ENCODE results near the gene JPT1. TPM values are rescaled to one million over a fixed set of nuclear protein-coding genes. Genes with fewer than 3 reads are reported as not detected.
A peak's percentile ranks its signal among the peaks of the same experiment; 100 is the strongest.

The JPT1 gene
- total RNA-seq, 8 experiments from 2014 or later, result 95.0 to 664 (median 275) TPM

DNA sequence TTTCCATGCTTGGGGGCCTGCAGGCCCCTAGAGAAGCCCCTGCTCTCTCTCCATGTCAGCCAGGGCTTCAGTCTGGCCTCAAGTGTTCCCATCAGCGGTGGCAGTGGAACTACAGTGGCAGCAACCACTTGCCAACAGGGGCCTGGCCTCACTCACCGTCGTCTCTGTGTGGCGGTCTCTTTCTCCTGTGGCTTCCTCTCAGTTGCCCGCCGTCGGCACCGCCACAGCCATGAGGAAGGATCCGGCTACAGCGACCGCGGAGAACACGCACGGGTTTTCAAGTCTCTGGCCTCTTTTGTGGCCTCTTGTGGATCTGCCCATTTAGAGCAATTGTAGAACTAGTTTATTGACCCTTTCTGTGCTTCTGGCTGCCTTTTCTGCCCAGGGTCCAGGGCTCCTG is 36.0 kb downstream of the JPT1 start:
- in situ Hi-C loops (cut with MboI; ENCODE audit: low pct_unique_long_range_greater_than_20kb in 2 of 9, low sequenced_read_pairs in 9 of 9, unreplicated experiment in 9 of 9), result no loop called here
- Histone ChIP-seq H3K4me1 (replicated peaks in 1 of 2) (peaks cover 2 to 3% of the 10 kb centered on the region in 2 donors), H3K27ac (no peak overlapping the region), H3K4me3 (no peak overlapping the region)
- 87 to 100% (median 93%) methylated on average over 1 to 3 of the region's 14 CpGs; no CpG with 5 or more reads in 6 of the 10 experiments for WGBS, 10 experiments
- no peak for ATAC-seq (replicated peaks in 6 of 8)

DNA sequence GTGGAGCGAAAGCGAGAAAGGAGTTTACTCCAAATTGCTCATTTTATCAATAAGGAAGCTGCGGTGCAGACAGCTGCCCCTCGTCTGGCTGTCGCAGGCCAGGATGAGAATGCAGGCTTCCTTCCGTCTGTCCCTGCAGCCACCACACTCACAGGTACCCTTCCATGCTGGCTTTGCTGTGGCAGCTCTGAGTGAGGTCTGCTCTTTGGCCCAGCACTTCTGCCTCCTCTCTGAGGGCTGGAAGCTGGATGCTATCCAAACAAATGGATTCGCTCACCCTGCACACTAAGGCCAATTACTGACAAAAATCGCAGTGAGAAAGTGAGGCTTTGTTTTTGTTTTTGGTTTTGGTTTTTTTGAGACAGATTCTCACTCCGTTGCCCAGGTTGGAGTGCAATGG is 37.6 kb downstream of the JPT1 start:
- 62 to 93% (median 73%) methylated on average over 1 to 7 of the region's 9 CpGs; no CpG with 5 or more reads in 4 of the 10 experiments for WGBS, 10 experiments
- in situ Hi-C loops (cut with MboI; ENCODE audit: low pct_unique_long_range_greater_than_20kb in 2 of 9, low sequenced_read_pairs in 9 of 9, unreplicated experiment in 9 of 9), result no loop called here
- ATAC-seq (replicated peaks in 6 of 8), result no peak
- H3K4me1 ChIP-seq (replicated peaks in 1 of 2), result peaks cover 2 to 3% of the 10 kb centered on the region in 2 donors
- no peak overlapping the region for H3K4me3 ChIP-seq
- H3K27ac ChIP-seq, result no peak overlapping the region

DNA sequence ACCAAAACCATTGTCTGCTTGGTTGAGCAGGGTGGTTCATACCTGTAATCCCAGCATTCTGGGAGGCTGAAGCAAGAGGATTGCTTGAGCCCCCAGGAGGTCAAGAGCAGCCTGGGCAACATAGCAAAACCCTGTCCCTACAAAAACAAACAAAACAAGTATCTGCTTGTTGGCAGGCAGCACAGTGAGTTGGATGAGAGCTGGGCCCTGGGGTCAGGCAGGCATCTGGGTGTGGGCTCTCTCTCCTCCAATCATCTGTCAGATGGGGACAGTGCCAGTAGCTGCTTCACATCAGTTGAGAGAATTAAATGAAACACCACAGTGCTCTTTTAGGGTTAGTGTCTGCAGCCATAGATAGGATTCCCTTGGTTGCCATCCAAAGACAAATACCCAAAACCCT is 38.8 kb downstream of the JPT1 start:
- Histone ChIP-seq H3K4me3 (no peak overlapping the region), H3K27ac (no peak overlapping the region), H3K4me1 (replicated peaks in 1 of 2) (peaks cover 3 to 8% of the 10 kb centered on the region in 2 donors)
- ATAC-seq (replicated peaks in 6 of 8), result no peak
- in situ Hi-C loops (cut with MboI; ENCODE audit: low pct_unique_long_range_greater_than_20kb in 2 of 9, low sequenced_read_pairs in 9 of 9, unreplicated experiment in 9 of 9), result no loop called here

DNA sequence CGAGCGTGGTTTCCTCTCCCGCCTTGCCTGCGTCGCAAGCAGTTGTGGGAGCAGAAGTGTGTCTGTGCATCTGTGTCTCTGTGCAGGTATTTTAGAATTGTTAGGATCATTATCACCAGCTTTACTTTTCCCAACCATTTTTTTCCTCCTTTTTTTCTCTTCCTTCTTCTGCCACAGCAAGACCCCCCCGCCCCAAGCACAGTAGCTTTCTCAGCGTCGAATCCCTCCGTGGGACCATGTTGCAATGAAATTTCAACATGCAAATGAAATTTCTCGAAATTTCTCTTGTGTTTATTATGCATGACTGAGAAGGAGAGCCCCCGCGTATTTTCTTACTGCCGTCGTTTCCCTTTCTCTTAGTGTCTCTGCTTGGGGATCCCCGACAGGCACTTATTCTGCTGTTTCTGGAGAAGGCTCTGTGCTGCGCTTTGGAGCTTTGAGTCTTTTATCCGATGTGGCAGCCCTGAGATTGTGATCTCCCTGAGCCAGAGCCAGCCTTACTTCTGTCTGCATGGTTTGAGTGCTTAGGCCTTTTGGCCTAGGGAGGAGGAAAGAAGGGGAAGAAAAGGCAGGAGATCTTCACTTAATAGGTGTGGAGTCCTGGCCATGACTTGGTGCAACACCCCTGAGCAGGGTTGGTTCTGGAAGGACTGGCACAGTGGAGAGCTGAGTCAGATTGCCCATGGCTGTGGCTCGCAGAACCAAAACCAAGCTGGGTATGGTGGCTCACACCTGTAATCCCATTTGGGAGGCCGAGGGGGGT is 39.6 kb downstream of the JPT1 start:
- in situ Hi-C loops (cut with MboI; ENCODE audit: low pct_unique_long_range_greater_than_20kb in 2 of 9, low sequenced_read_pairs in 9 of 9, unreplicated experiment in 9 of 9), result no loop called here
- WGBS, 10 experiments, result 0 to 100% (median 73%) methylated on average over 2 to 17 of the region's 19 CpGs
- Histone ChIP-seq H3K4me1 (replicated peaks in 1 of 2) (peaks cover 4 to 10% of the 10 kb centered on the region in 2 donors), H3K4me3 (no peak overlapping the region), H3K27ac (no peak overlapping the region)
- no peak for ATAC-seq (replicated peaks in 6 of 8)

DNA sequence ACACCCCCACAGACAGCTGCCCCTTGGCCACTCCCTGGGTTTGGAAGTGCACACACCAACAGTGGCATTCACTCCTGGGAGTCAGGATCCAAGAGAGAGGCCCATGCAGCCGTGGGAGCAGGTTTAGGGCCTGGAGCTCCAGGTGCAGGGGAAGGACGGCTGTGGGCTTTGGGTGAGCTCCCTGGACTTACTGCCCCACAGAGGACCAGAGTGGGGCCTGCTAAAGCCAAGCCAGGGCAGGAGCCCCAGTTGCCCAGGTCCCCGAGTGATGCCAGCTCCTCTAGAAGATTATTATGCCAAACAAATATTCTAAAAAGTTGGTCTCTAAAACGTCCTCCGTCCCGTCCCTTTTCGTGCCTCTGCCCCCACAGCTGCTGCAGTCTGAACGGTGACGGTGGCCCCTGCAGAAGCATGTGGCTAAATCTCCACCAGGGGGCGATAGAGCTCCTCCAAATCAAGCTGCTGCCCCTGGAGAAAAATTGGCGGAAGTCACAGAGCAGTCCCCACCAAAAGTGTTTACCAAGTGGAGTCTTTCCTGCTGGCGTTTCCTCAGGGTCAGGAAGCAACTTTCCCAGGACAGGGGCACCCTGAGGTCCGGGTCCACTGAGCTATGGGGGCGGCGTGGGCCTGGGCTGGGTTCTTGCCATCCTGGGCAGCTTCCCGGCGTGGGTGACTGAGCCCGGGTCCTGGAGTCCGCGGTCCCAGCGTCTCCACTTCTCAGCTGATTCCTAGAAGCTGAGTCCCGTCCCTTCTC is 40.3 kb downstream of the JPT1 start:
- H3K4me3 ChIP-seq, result peak overlapping the region in 2 of 5 donors; percentile 4 to 11
- in situ Hi-C loops (cut with MboI; ENCODE audit: low pct_unique_long_range_greater_than_20kb in 2 of 9, low sequenced_read_pairs in 9 of 9, unreplicated experiment in 9 of 9), result no loop called here
- H3K27ac ChIP-seq, result no peak overlapping the region
- peak; percentile 46 to 81 (median 60) for ATAC-seq (replicated peaks in 6 of 8)
- WGBS, 10 experiments, result 0 to 20% (median 3%) methylated on average over 1 to 8 of the region's 22 CpGs; no CpG with 5 or more reads in 3 of the 10 experiments
- peaks cover 7 to 12% of the 10 kb centered on the region in 2 donors for H3K4me1 ChIP-seq (replicated peaks in 1 of 2)

DNA sequence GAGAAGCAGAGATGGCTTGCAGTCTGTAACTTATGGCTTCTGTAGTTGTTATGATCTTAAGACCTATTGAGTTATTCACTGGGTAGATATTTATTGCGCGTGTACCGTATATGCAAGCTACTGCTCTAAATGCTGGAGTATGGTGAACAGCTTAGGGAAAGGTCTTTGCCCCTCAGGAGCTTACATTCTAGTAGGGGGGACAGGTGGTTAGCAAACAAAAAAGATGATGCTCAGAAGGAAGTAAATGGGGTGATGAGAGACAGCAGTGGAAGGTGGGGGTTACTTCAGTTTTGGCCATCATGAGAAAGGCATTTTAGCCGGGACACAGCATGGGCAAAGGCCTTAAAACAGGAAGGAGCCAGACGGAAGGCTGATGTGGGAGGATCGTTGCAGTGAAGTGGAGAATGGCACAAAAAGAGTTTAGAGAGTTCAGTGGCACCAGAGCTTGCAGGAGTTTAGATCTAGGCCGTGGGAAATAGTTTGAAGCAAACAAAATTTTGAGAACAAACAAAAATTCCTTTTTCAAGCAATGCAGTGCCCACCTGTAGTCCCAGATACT is 42.5 kb downstream of the JPT1 start:
- in situ Hi-C loops (cut with MboI; ENCODE audit: low pct_unique_long_range_greater_than_20kb in 2 of 9, low sequenced_read_pairs in 9 of 9, unreplicated experiment in 9 of 9), result no loop called here
- ATAC-seq (replicated peaks in 6 of 8), result no peak
- no peak overlapping the region for H3K4me3 ChIP-seq
- H3K4me1 ChIP-seq (replicated peaks in 1 of 2), result peaks cover 11 to 14% of the 10 kb centered on the region in 2 donors
- no peak overlapping the region for H3K27ac ChIP-seq
- 71 to 100% (median 93%) methylated on average over 2 to 7 of the region's 7 CpGs; no CpG with 5 or more reads in 1 of the 10 experiments for WGBS, 10 experiments

DNA sequence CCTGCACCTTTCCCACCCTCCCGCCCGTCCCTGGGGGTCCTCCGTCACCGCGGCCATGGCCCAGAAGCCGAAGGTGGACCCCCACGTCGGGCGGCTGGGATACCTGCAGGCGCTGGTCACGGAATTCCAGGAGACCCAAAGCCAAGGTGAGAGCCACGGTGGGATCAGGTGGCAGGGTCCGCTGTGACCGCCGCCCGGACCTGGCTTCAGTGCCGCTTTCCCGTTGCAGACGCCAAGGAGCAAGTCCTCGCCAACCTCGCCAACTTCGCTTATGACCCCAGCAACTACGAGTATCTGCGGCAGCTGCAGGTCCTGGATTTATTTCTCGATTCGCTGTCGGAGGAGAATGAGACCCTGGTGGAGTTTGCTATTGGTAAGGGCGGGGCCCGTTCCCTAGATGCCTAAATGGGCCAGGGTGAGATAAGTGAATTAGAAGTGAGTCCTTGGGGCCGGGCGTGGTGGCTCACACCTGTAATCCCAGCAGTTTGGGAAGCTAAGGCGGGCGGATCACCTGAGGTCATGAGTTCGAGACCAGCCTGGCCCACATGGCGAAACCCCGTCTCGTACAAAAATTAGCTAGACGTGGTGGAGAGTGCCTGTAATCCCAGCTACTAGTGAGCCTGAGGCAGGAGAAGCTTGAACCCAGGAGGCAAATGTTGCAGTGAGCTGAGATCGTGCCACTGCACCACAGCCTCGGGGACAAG is 43.9 kb downstream of the JPT1 start:
- in situ Hi-C loops (cut with MboI; ENCODE audit: low pct_unique_long_range_greater_than_20kb in 2 of 9, low sequenced_read_pairs in 9 of 9, unreplicated experiment in 9 of 9), result no loop called here
- H3K27ac ChIP-seq, result peak overlapping the region in 1 of 2 donors; percentile 56
- WGBS, 10 experiments, result 28 to 80% (median 36%) methylated on average over 1 to 16 of the region's 40 CpGs; no CpG with 5 or more reads in 6 of the 10 experiments
- H3K4me1 ChIP-seq (replicated peaks in 1 of 2), result peaks cover 11 to 14% of the 10 kb centered on the region in 2 donors
- peak in 3 of 8 experiments; percentile 2 to 15 (median 15) for ATAC-seq (replicated peaks in 6 of 8)
- H3K4me3 ChIP-seq, result peak overlapping the region; percentile 41 to 81 (median 55)

DNA sequence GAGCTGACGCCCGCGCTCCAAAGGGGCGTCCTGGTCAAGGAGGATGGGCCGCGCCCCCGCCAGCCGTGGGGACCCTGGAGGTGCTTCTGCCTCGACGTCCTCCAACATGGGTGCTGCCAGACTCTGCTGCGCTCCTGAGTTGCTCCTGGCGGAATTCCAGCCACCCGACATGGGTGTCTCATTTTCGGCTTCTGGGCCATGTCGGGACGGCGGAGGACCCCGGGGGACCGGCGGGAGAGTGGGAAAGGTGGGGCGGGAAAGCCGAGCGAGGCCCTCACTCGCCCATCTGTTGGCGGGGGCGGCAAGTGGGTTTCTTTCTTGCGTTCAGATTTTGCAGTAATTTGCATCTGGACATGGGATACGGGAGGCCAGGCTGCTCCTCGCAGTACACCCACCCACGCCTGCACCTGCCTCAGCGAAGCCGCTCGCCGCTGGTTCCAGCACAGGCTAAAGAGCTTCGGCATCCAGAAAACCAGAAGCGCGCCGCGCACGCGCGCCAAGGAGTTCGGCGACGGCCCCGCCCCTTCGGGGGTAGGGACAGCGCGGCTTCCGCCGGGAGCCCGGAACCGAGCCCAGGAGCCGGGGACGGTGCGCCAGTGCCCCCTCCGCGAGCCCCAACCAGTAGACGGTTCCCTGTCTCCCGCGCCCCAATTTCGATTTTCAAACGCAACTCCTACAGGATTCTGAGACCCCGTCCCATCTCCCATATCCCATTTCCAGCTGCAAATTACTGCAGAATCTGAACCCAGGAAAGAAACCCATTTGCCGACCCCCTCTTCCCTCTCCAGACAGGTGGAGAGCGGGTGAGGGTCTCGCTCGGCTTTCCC is 44.7 kb downstream of the JPT1 start, which contains the start of gene ARMC7:
Gene ARMC7 (plus strand): TSS at position 563 of the 827 bp plus-strand sequence. CDS start 320 bp downstream, outside the sequence.
- in situ Hi-C loops (cut with MboI; ENCODE audit: low pct_unique_long_range_greater_than_20kb in 2 of 9, low sequenced_read_pairs in 9 of 9, unreplicated experiment in 9 of 9), result no loop called here
- peak; percentile 66 to 92 (median 88) for ATAC-seq (replicated peaks in 6 of 8)
- H3K4me3 ChIP-seq, result peak within 1 kb of the TSS; percentile 41 to 81 (median 55)
- peaks cover 11 to 14% of the 10 kb centered on the region in 2 donors for H3K4me1 ChIP-seq (replicated peaks in 1 of 2)
- WGBS, 10 experiments, result 0% methylated on average over 1 to 8 of the region's 68 CpGs; no CpG with 5 or more reads in 6 of the 10 experiments
- H3K27ac ChIP-seq, result peak within 1 kb of the TSS; percentile 11 to 56

DNA sequence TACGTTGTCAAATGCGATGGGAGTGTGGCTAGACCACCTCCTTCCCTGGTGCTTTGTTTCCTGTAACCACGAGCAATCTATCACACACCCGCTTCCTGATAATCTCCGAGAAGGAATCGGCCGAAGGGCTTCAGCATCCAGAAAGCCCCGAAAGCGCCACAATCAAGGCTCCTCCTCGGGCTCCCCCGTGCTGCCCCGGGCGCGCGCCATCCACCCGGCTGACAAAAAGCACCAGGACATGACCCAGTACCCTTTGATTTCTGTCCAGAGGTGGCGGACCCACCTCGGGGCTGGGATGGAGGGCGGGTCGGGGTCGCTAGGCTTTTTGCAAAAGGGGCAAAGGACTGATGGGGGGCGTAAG is 45.3 kb downstream of the JPT1 start:
- WGBS, 10 experiments, result 10 to 51% (median 18%) methylated on average over 2 to 6 of the region's 22 CpGs; no CpG with 5 or more reads in 4 of the 10 experiments
- in situ Hi-C loops (cut with MboI; ENCODE audit: low pct_unique_long_range_greater_than_20kb in 2 of 9, low sequenced_read_pairs in 9 of 9, unreplicated experiment in 9 of 9), result no loop called here
- peaks cover 9 to 10% of the 10 kb centered on the region in 2 donors for H3K4me1 ChIP-seq (replicated peaks in 1 of 2)
- H3K4me3 ChIP-seq, result peak overlapping the region; percentile 41 to 81 (median 55)
- peak in 3 of 8 experiments; percentile 0 to 18 (median 9) for ATAC-seq (replicated peaks in 6 of 8)
- H3K27ac ChIP-seq, result no peak overlapping the region

DNA sequence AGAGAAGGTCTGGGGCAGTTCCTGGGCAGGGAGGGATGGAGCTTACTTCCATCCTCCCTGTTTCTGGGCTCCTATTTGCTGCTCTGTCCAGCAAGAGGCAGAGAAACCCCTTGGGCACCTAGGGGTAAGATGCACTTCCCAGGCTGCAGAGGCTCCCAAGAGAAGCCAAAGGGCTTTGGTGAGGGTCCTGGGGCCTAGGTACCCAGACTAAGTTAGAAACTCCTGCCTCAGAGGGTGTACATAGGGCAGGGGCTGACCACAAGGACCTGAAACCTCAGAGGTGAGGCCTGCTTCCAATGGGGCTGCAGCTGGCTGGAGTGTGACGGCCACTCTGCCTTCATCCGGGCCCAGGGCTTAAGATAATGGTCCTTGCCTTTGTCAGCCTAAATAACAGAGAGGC is 46.1 kb downstream of the JPT1 start:
- Histone ChIP-seq H3K4me3 (no peak overlapping the region), H3K4me1 (replicated peaks in 1 of 2) (peaks cover 9 to 10% of the 10 kb centered on the region in 2 donors), H3K27ac (no peak overlapping the region)
- WGBS, 10 experiments, result 0 to 100% (median 83%) methylated on average over 1 to 2 of the region's 2 CpGs; no CpG with 5 or more reads in 5 of the 10 experiments
- in situ Hi-C loops (cut with MboI; ENCODE audit: low pct_unique_long_range_greater_than_20kb in 2 of 9, low sequenced_read_pairs in 9 of 9, unreplicated experiment in 9 of 9), result no loop called here
- ATAC-seq (replicated peaks in 6 of 8), result no peak

DNA sequence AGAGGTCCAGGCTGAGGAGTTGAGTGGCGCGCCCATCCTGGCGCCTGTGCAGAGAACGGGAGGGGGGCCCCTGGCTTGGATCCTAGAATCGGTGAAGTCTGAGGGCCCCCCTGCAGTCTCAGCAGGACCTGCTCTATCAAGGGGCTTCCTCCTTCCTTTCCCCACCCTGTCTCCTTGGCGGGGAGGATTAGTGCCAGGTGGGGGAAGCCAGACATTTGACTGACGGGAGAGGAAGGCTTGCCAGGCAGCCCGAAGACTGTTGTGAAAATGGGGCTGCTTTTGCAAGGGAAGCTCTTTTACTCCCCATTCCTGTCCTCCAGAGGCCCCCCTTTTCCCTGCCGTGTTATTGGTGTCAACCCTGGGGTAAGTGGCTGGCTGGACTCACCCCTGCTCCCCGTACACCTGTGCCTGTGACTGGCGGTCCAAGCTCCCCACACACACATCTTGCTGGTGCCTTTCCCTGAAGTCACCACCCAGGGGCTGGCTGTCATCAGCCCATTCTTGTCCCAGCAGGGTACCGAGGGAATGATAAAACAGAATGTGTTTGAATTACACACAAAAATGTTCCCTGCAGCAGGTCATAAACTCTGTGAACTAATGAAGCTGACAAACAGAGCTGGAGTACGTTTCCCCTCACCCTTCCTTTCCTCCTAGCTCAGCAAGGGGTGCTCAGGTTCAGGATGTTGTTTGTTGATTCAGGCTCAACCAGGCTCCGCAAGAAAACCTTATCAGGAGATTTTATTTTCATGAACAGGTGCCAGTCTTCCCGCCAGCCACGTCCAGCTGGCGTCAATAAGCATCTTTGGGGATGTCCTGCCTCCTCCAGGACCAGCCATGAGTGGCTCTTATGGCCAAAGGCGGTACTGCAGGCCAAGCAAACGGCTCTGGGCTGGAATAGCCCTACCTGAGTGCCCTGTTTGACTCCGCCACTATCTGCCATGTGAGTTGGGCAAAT is 48.9 kb downstream of the JPT1 start:
- H3K4me3 ChIP-seq, result no peak overlapping the region
- peak in 6 of 8 experiments; percentile 22 to 53 (median 34) for ATAC-seq (replicated peaks in 6 of 8)
- H3K27ac ChIP-seq, result no peak overlapping the region
- H3K4me1 ChIP-seq (replicated peaks in 1 of 2), result peaks cover 14 to 18% of the 10 kb centered on the region in 2 donors
- in situ Hi-C loops (cut with MboI; ENCODE audit: low pct_unique_long_range_greater_than_20kb in 2 of 9, low sequenced_read_pairs in 9 of 9, unreplicated experiment in 9 of 9), result no loop called here
- 0 to 88% (median 39%) methylated on average over 1 to 10 of the region's 20 CpGs; no CpG with 5 or more reads in 2 of the 10 experiments for WGBS, 10 experiments

All from motor neuron (in vitro differentiated cells).